NCI-H748 (cell line): ENCODE results near the gene BAHD1.
A peak's percentile ranks its signal among the peaks of the same experiment; 100 is the strongest.

ENCODE experiments used
- DNase-seq: peaks from one replicate; lab custom pipeline; 2025; ENCODE audit not compliant: unreplicated experiment; lab: John Stamatoyannopoulos, UW

BAHD1 gene

GRCh38 chr15:40440743-40441564 is at the start of gene BAHD1:
BAHD1 (plus strand) TSS chr15:40440953; CDS start chr15:40458465, 17,512 bp downstream.
- DNase-seq, result peak; percentile 93

- no peak for DNase-seq
Measured at GRCh38 chr15:40392986-40393948, 47.5 kb upstream of the BAHD1 start.

- DNase-seq, result no peak
Measured at GRCh38 chr15:40397688-40398412, 42.9 kb upstream of the BAHD1 start.

- no peak for DNase-seq
Measured at GRCh38 chr15:40398413-40398873, 42.3 kb upstream of the BAHD1 start.

GRCh38 chr15:40399370-40399769 is 41.4 kb upstream of the BAHD1 start:
- no peak for DNase-seq

- DNase-seq, result peak; percentile 94
Measured at GRCh38 chr15:40405501-40406381, 35.0 kb upstream of the BAHD1 start, which contains the start of gene IVD. IVD (plus strand) TSS chr15:40405795; CDS start chr15:40405828, 33 bp downstream.

- no peak for DNase-seq
Measured at GRCh38 chr15:40407330-40407990, 33.3 kb upstream of the BAHD1 start.

- DNase-seq, result no peak
Measured at GRCh38 chr15:40409366-40409765, 31.4 kb upstream of the BAHD1 start.

- no peak for DNase-seq
Measured at GRCh38 chr15:40410476-40410875, 30.3 kb upstream of the BAHD1 start.

- DNase-seq, result no peak
Measured at GRCh38 chr15:40412095-40412759, 28.5 kb upstream of the BAHD1 start.

- DNase-seq, result no peak
Measured at GRCh38 chr15:40413036-40413435, 27.7 kb upstream of the BAHD1 start.

- DNase-seq, result no peak
Measured at GRCh38 chr15:40414816-40415215, 25.9 kb upstream of the BAHD1 start.

GRCh38 chr15:40415226-40415625 is 25.5 kb upstream of the BAHD1 start:
- no peak for DNase-seq

GRCh38 chr15:40416056-40416455 is 24.7 kb upstream of the BAHD1 start:
- no peak for DNase-seq

GRCh38 chr15:40418126-40418525 is 22.6 kb upstream of the BAHD1 start:
- DNase-seq, result no peak

GRCh38 chr15:40420071-40420713 is 20.6 kb upstream of the BAHD1 start:
- DNase-seq, result no peak

GRCh38 chr15:40420793-40421192 is 20.0 kb upstream of the BAHD1 start:
- DNase-seq, result peak; percentile 11
